H9 (cell line): Measurements from ENCODE around the gene PAXX. TPM values are rescaled to one million over a fixed set of nuclear protein-coding genes. Genes with fewer than 3 reads are reported as not detected.

Experiments
- DNase-seq: peaks from one replicate; pipeline ENCODE4 v3.0.0-alpha.2; 2017
- H2AFZ ChIP-seq: one replicate; pipeline ENCODE4 v1.6.1; 2013; ENCODE audit warnings: mild to moderate bottlenecking, low read length, control low read depth, moderate library complexity
- H2AK5ac ChIP-seq: 2 replicates; pipeline ENCODE4 v1.6.1; 2013; ENCODE audit warnings: low read length, control low read depth, mixed read lengths; ENCODE audit not compliant: insufficient read length
- H2BK120ac ChIP-seq: one replicate; pipeline ENCODE4 v1.6.1; 2013; ENCODE audit warnings: low read depth, mild to moderate bottlenecking, low read length, control low read depth, inconsistent platforms; ENCODE audit not compliant: poor library complexity, severe bottlenecking
- H2BK12ac ChIP-seq: 2 replicates; pipeline ENCODE4 v1.6.1; 2013; ENCODE audit warnings: low read length, control low read depth, mixed read lengths, low read depth; ENCODE audit not compliant: insufficient read length
- H2BK15ac ChIP-seq: 2 replicates; pipeline ENCODE4 v1.6.1; 2013; ENCODE audit warnings: low read depth, low read length, control low read depth
- H2BK20ac ChIP-seq: one replicate; pipeline ENCODE4 v1.6.1; 2013; ENCODE audit warnings: low read depth, mild to moderate bottlenecking, low read length, control low read depth, inconsistent platforms; ENCODE audit not compliant: poor library complexity, severe bottlenecking
- H2BK5ac ChIP-seq: 2 replicates; pipeline ENCODE4 v1.6.1; 2013; ENCODE audit warnings: low read length, control low read depth, mixed read lengths; ENCODE audit not compliant: insufficient read length
- H3K14ac ChIP-seq: 2 replicates; pipeline ENCODE4 v1.6.1; 2013; ENCODE audit warnings: low read length, control low read depth; ENCODE audit not compliant: insufficient read depth
- H3K18ac ChIP-seq: 2 replicates; pipeline ENCODE4 v1.6.1; 2013; ENCODE audit warnings: low read depth, mild to moderate bottlenecking, mixed read lengths, low read length, control low read depth; ENCODE audit not compliant: insufficient read length
- H3K23ac ChIP-seq: 2 replicates; pipeline ENCODE4 v1.6.1; 2013; ENCODE audit warnings: low read length, control low read depth, mixed read lengths, low read depth; ENCODE audit not compliant: insufficient read length
- H3K23me2 ChIP-seq: 2 replicates; pipeline ENCODE4 v1.6.1; 2013; ENCODE audit warnings: low read depth, mild to moderate bottlenecking, mixed read lengths, low read length, control low read depth; ENCODE audit not compliant: insufficient read length, poor library complexity, severe bottlenecking
- H3K27ac ChIP-seq: 2 replicates; pipeline ENCODE4 v1.5.1; 2013; ENCODE audit warnings: low read length, control low read depth, mixed read lengths, low read depth; ENCODE audit not compliant: insufficient read length
- H3K27me3 ChIP-seq: 2 replicates; pipeline ENCODE4 v1.6.1; 2013; ENCODE audit warnings: low read length, control low read depth, inconsistent platforms; ENCODE audit not compliant: insufficient read depth
- H3K4ac ChIP-seq: 2 replicates; pipeline ENCODE4 v1.6.1; 2013; ENCODE audit warnings: low read depth, mild to moderate bottlenecking, control low read depth, inconsistent platforms, low read length, moderate library complexity
- H3K4me1 ChIP-seq: 2 replicates; pipeline ENCODE4 v1.6.1; 2013; ENCODE audit warnings: low read length, control low read depth, inconsistent platforms; ENCODE audit not compliant: insufficient read depth
- H3K4me2 ChIP-seq: 2 replicates; pipeline ENCODE4 v1.6.1; 2013; ENCODE audit warnings: low read length, control low read depth, mixed read lengths; ENCODE audit not compliant: insufficient read length, insufficient read depth
- H3K56ac ChIP-seq: 2 replicates; pipeline ENCODE4 v1.6.1; 2013; ENCODE audit warnings: low read depth, mild to moderate bottlenecking, mixed read lengths, low read length, control low read depth; ENCODE audit not compliant: insufficient read length
- H3K79me1 ChIP-seq: 2 replicates; pipeline ENCODE4 v1.6.1; 2013; ENCODE audit warnings: low read depth, mild to moderate bottlenecking, moderate library complexity, low read length, control low read depth, inconsistent platforms; ENCODE audit not compliant: insufficient read depth, poor library complexity, severe bottlenecking
- H3K79me2 ChIP-seq: 2 replicates; pipeline ENCODE4 v1.6.1; 2013; ENCODE audit warnings: low read length, control low read depth, inconsistent platforms; ENCODE audit not compliant: insufficient read depth
- H3K9ac ChIP-seq: 2 replicates; pipeline ENCODE4 v1.6.1; 2013; ENCODE audit warnings: low read length, control low read depth, mixed read lengths; ENCODE audit not compliant: insufficient read length; ENCODE audit errors: extremely low read depth
- H3K9me3 ChIP-seq: one replicate; pipeline ENCODE4 v1.6.1; 2013; ENCODE audit warnings: low read depth, low read length, inconsistent platforms; ENCODE audit not compliant: control insufficient read depth
- H3T11ph ChIP-seq: one replicate; pipeline ENCODE4 v1.6.1; 2013; ENCODE audit warnings: mild to moderate bottlenecking, low read length, control low read depth, inconsistent platforms
- H4K20me1 ChIP-seq: one replicate; pipeline ENCODE4 v1.6.1; 2013; ENCODE audit not compliant: control insufficient read depth, insufficient read length, insufficient read depth
- H4K5ac ChIP-seq: 2 replicates; pipeline ENCODE4 v1.6.1; 2013; ENCODE audit warnings: low read depth, mild to moderate bottlenecking, mixed read lengths, low read length, control low read depth; ENCODE audit not compliant: insufficient read length
- H4K8ac ChIP-seq: replicated peaks from 2 replicates; pipeline ENCODE4 v1.6.1; 2013; ENCODE audit warnings: low read length, control low read depth, mixed read lengths, low read depth; ENCODE audit not compliant: insufficient read length
- H4K91ac ChIP-seq: 2 replicates; pipeline ENCODE4 v1.6.1; 2013; ENCODE audit warnings: low read depth, mild to moderate bottlenecking, moderate library complexity, mixed read lengths, low read length, control low read depth; ENCODE audit not compliant: insufficient read length
- H3K27ac Mint-ChIP-seq, 3 experiments: 2 replicates in 2 of 3; 3 replicates in 1 of 3; pipeline ENCODE4 v1.8.0; 2020 to 2021; ENCODE audit warnings: mixed read lengths in 3 of 3, mild to moderate bottlenecking in 1 of 3, moderate library complexity in 1 of 3
- H3K27me3 Mint-ChIP-seq: 2 replicates; pipeline ENCODE4 v1.8.0; 2021; ENCODE audit warnings: low read depth, mild to moderate bottlenecking, moderate library complexity, mixed read lengths
- H3K36me3 Mint-ChIP-seq, 3 experiments: 2 replicates in 2 of 3; 3 replicates in 1 of 3; pipeline ENCODE4 v1.8.0; 2020 to 2021; ENCODE audit warnings: low read depth in 3 of 3, mixed read lengths in 3 of 3; ENCODE audit not compliant: insufficient read depth in 1 of 3
- H3K4me1 Mint-ChIP-seq, 2 experiments: 2 replicates each; pipeline ENCODE4 v1.8.0; 2020; ENCODE audit warnings: mixed read lengths in 2 of 2
- H3K4me3 Mint-ChIP-seq, 2 experiments: 2 replicates in 1 of 2; 3 replicates in 1 of 2; pipeline ENCODE4 v1.8.0; 2020 to 2021; ENCODE audit warnings: mild to moderate bottlenecking in 2 of 2, mixed read lengths in 2 of 2, moderate library complexity in 1 of 2
- H3K9me3 Mint-ChIP-seq, 2 experiments: 2 replicates in 1 of 2; 3 replicates in 1 of 2; pipeline ENCODE4 v1.8.0; 2020; ENCODE audit warnings: mild to moderate bottlenecking in 2 of 2, mixed read lengths in 2 of 2, moderate library complexity in 1 of 2
- CTCF ChIP-seq: fragments of 200-600 bp; sonication (generic); conservative IDR thresholded peaks from 3 replicates; pipeline ENCODE4 v1.8.0; 2021; ENCODE audit warnings: antibody characterized with exemption, mild to moderate bottlenecking
- WGBS: extraction: QIAGEN DNeasy Blood & Tissue Kit; methylation state at CpG from one replicate; pipeline ENCODE4 v1.1.7; 2013; ENCODE audit warnings: missing lambda C conversion rate, low lambda C conversion rate, mixed read lengths; ENCODE audit not compliant: insufficient read length; ENCODE audit errors: extremely low coverage; 5-methylcytosine and 5-hydroxymethylcytosine counted together
- total RNA-seq: library from RNA; stranded (reverse); gene quantifications from 2 replicates; pipeline ENCODE4 v1.2.1, GENCODE V29; 2021

The PAXX gene
- total RNA-seq, 1 experiment from 2014 or later = 51.2 TPM

- TF ChIP-seq CTCF = no peak
- WGBS = no CpG with 5 or more reads among the region's 28 CpGs
- H2BK5ac ChIP-seq = no peak overlapping the region
- Mint-ChIP-seq H3K27ac (no peak overlapping the region), H3K4me3 (no peak overlapping the region), H3K36me3 (no peaks in the 10 kb centered on the region; a peak in 1 of 7 replicates), H3K27me3 (peaks cover 8% of the 10 kb centered on the region), H3K4me1 (0 out of 4 replicates have a peak, but pooled peaks cover 0 to 2% of the 10 kb centered on the region in 2 experiments), H3K9me3 (peaks cover 6% of the 10 kb centered on the region in 2 experiments; a peak in 4 of 5 replicates)
- no peak overlapping the region for H2AK5ac ChIP-seq
- H3K14ac ChIP-seq = no peak overlapping the region; the same call in 1 of the 2 replicates
- H3K56ac ChIP-seq = no peak overlapping the region
- peaks cover 2% of the 10 kb centered on the region for H4K20me1 ChIP-seq
- H3K27me3 ChIP-seq = no peaks in the 10 kb centered on the region
- H2BK120ac ChIP-seq = no peak overlapping the region
- no peak overlapping the region for H3K23ac ChIP-seq
- no peak overlapping the region for H4K5ac ChIP-seq
- H3T11ph ChIP-seq = no peak overlapping the region
- no peak overlapping the region for H3K18ac ChIP-seq
- H3K27ac ChIP-seq = no peak overlapping the region
- no peak overlapping the region for H3K4me2 ChIP-seq
- H3K79me2 ChIP-seq = no peaks in the 10 kb centered on the region
- no peak overlapping the region for H3K9ac ChIP-seq
- H3K23me2 ChIP-seq = no peaks in the 10 kb centered on the region
- H2AFZ ChIP-seq = no peak overlapping the region
- H2BK12ac ChIP-seq = no peak overlapping the region
- H3K4ac ChIP-seq = no peak overlapping the region
- no peaks in the 10 kb centered on the region for H3K4me1 ChIP-seq
- no peak overlapping the region for H2BK20ac ChIP-seq
- H4K8ac ChIP-seq = no peak overlapping the region
- no peak overlapping the region for H4K91ac ChIP-seq
- no peaks in the 10 kb centered on the region for H3K79me1 ChIP-seq
- no peak for DNase-seq
- no peak overlapping the region for H2BK15ac ChIP-seq
- H3K9me3 ChIP-seq = no peaks in the 10 kb centered on the region
Observed at GRCh38 chr9:136958898-136959850, 33.0 kb upstream of the PAXX start.
